HepG2 (cell line): ENCODE results near the gene THRB. TPM values are rescaled to one million over a fixed set of nuclear protein-coding genes. Genes with fewer than 3 reads are reported as not detected.

Source experiments
- ATAC-seq: fragments of 200-7000 bp; cut with Tn5 transposase; 3 replicates; pipeline ENCODE4 v1.9.1; 2020; ENCODE audit warnings: mild to moderate bottlenecking, moderate library complexity
- BruUV-seq: library from RNA; stranded (reverse); fragments of 400-500 nt; replicated peaks from 2 replicates; lab custom pipeline; 2021; lab: Mats Ljungman, UMichigan
- CTCF ChIA-PET: fragments of 300-600 bp; formaldehyde crosslinking; extraction: SDS; loops from one replicate; lab custom pipeline; 2021; ENCODE audit warnings: low total read pairs, inconsistent platforms, low intra/inter-chr PET ratio; lab: Yijun Ruan, JAX
- POLR2A ChIA-PET: fragments of 350-600 bp; sonication (Branson Sonifier 250); formaldehyde crosslinking; loops from one replicate; lab custom pipeline; 2020; ENCODE audit warnings: antibody characterized with exemption, inconsistent platforms; lab: Yijun Ruan, JAX
- DNase-seq: peaks from one replicate; pipeline ENCODE4 v3.0.0-alpha.2; 2015; ENCODE audit warnings: low spot score
- FAIRE-seq: peaks from 3 replicates; lab custom pipeline; 2011; peaks lifted over from hg19 to GRCh38; lab: Jason Lieb, UNC
- H2AFZ ChIP-seq: one replicate; pipeline ENCODE4 v1.6.1; 2011; ENCODE audit warnings: low read length, inconsistent platforms
- H3K27ac ChIP-seq: fragments of 300-600 bp; 3 replicates; pipeline ENCODE4 v1.8.0; 2011; ENCODE audit warnings: mixed run types, mild to moderate bottlenecking, mixed read lengths, low read length, inconsistent platforms; ENCODE audit not compliant: insufficient read depth; ENCODE audit errors: extremely low read length
- H3K27me3 ChIP-seq, 2 experiments: fragments of 200-600 bp in 1 of 2; 2 replicates in 1 of 2; 3 replicates in 1 of 2; pipeline versions ENCODE4 v1.6.0 to v1.8.0; 2011; ENCODE audit warnings: low read length in 2 of 2, mild to moderate bottlenecking in 2 of 2, moderate library complexity in 2 of 2, inconsistent platforms in 1 of 2; ENCODE audit not compliant: insufficient read depth in 2 of 2, control insufficient read depth in 1 of 2
- H3K36me3 ChIP-seq, 2 experiments: fragments of 200-600 bp in 1 of 2; replicated peaks in 1 of 2; 2 replicates in 1 of 2; 3 replicates in 1 of 2; pipeline versions ENCODE4 v1.5.1 to v1.8.0; 2011; ENCODE audit warnings: low read length in 2 of 2, inconsistent platforms in 1 of 2; ENCODE audit not compliant: insufficient read depth in 2 of 2, control insufficient read depth in 1 of 2
- H3K4me1 ChIP-seq: 2 replicates; pipeline ENCODE4 v1.5.1; 2012; ENCODE audit warnings: low read length, inconsistent platforms; ENCODE audit not compliant: insufficient read depth
- H3K4me2 ChIP-seq: 2 replicates; pipeline ENCODE4 v1.6.0; 2011; ENCODE audit warnings: low read depth, low read length, inconsistent platforms
- H3K4me3 ChIP-seq, 3 experiments: fragments of 200-600 bp in 1 of 3; sonication (generic), shearing (Covaris generic) in 1 of 3; replicated peaks in 1 of 3; 2 replicates each; pipeline ENCODE4 v1.5.1; 2011 to 2016; ENCODE audit warnings: low read length in 3 of 3, inconsistent platforms in 2 of 3, low read depth in 2 of 3, mild to moderate bottlenecking in 2 of 3, control low read depth in 1 of 3, mixed read lengths in 1 of 3; ENCODE audit not compliant: insufficient read depth in 1 of 3
- H3K79me2 ChIP-seq: one replicate; pipeline ENCODE4 v1.6.1; 2011; ENCODE audit warnings: low read length, inconsistent platforms; ENCODE audit not compliant: insufficient read depth
- H3K9ac ChIP-seq: 2 replicates; pipeline ENCODE4 v1.6.0; 2011; ENCODE audit warnings: mild to moderate bottlenecking, low read depth, low read length, inconsistent platforms; ENCODE audit not compliant: insufficient read depth
- H3K9me3 ChIP-seq: 2 replicates; pipeline ENCODE4 v1.5.1; 2012; ENCODE audit warnings: mild to moderate bottlenecking, low read length
- H4K20me1 ChIP-seq: 2 replicates; pipeline ENCODE4 v1.6.0; 2011; ENCODE audit warnings: inconsistent platforms, mild to moderate bottlenecking, low read length, moderate library complexity; ENCODE audit not compliant: insufficient read depth
- MAFF ChIP-seq: IDR thresholded peaks from 2 replicates; pipeline ENCODE4 v1.6.1; 2011; ENCODE audit warnings: low read depth, low read length, improper control_type of control experiment
- STAG1 ChIP-seq: sonication (generic); formaldehyde crosslinking; IDR thresholded peaks from 2 replicates; pipeline ENCODE4 v1.4.0; 2020; ENCODE audit warnings: missing genetic modification reagents
- ZNF629 ChIP-seq: sonication (generic); formaldehyde crosslinking; conservative IDR thresholded peaks from 2 replicates; pipeline ENCODE4 v1.5.0; 2020; ENCODE audit warnings: missing genetic modification reagents
- ZNF691 ChIP-seq: sonication (generic); formaldehyde crosslinking; IDR thresholded peaks from 2 replicates; pipeline ENCODE4 v1.4.0; 2020; ENCODE audit warnings: missing genetic modification reagents, low read depth, mild to moderate bottlenecking, borderline replicate concordance
- ZNF839 ChIP-seq: sonication (generic); formaldehyde crosslinking; IDR thresholded peaks from 2 replicates; pipeline ENCODE4 v1.4.0; 2020; ENCODE audit warnings: missing genetic modification reagents, mild to moderate bottlenecking, borderline replicate concordance
- WGBS: methylation state at CpG from one replicate; pipeline ENCODE4 v1.1.6; 2017; ENCODE audit warnings: low lambda C conversion rate; 5-methylcytosine and 5-hydroxymethylcytosine counted together
- in situ Hi-C: cut with HindIII; loops from 2 replicates; pipeline ENCODE4 v1.10.0; 2017; ENCODE audit warnings: low pct_unique_long_range_greater_than_20kb; ENCODE audit not compliant: extremely low pct_ligation_motif_present
- intact Hi-C: fragments of 100-400 bp; cut with micrococcal nuclease; formaldehyde crosslinking; loops from one replicate; pipeline ENCODE4 v1.10.0; 2022; ENCODE audit not compliant: unreplicated experiment
- polyA plus RNA-seq, 8 experiments: library from polyadenylated mRNA; depleted of rRNA in 3 of 8; stranded (reverse) in 7 of 8; unstranded in 1 of 8; fragments of >200 nt; fragmentation: Illumina TruSeq in 4 of 8; extraction: Trizol in 4 of 8; gene quantifications; 2 replicates each; pipeline versions ENCODE4 v1.2.1 to v1.2.3, GENCODE V29; 2011 to 2016; ENCODE audit warnings: low read depth in 4 of 8, missing spikeins in 1 of 8, mixed read lengths in 1 of 8; ENCODE audit not compliant: insufficient read depth in 1 of 8
- total RNA-seq, 5 experiments: library from RNA; depleted of rRNA; stranded (reverse); fragments of >200 nt; fragmentation: Illumina TruSeq; extraction: Trizol; gene quantifications; 2 replicates each; pipeline ENCODE4 v1.2.3, GENCODE V29; 2016; ENCODE audit warnings: low read depth in 1 of 5
- TF ChIP-seq, protein P1 (sequence below): sonication (generic); formaldehyde crosslinking; IDR thresholded peaks from 2 replicates; pipeline ENCODE4 v1.5.1; 2020; ENCODE audit warnings: missing genetic modification reagents, mild to moderate bottlenecking, borderline replicate concordance

THRB gene
- total and polyA plus RNA-seq, 2 of the 13 experiments (the other 11 are each of a cell fraction or from before 2014, with no cell fraction given) = 4.7 to 22.7 TPM

DNA sequence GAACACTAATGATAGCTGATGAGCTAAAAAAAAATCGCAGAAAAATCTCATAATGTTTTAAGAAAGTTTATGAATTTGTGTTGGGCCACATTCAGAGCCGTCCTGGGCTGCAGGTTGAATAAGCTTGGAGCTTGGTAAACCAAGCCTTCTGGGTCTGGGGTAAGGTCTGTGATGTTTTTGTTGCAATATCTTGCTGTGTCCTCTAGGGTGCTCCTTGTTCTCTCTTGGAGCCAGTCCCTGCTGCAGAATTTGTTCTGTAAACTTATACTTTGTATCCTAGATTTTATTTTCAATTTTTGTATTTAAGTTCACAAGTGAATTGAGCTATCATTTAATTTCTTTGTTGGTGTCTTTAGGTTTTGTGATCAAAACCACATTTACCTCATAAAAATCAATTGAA is 405.9 kb downstream of the THRB start (continued):
- peak; percentile 60 for TF ChIP-seq STAG1 (CRISPR knock-in tag)
- no peak for TF ChIP-seq ZNF691 (CRISPR knock-in tag)
- TF ChIP-seq ZNF839 (CRISPR knock-in tag) = no peak
- TF ChIP-seq, all 625 proteins: peak for 3

DNA sequence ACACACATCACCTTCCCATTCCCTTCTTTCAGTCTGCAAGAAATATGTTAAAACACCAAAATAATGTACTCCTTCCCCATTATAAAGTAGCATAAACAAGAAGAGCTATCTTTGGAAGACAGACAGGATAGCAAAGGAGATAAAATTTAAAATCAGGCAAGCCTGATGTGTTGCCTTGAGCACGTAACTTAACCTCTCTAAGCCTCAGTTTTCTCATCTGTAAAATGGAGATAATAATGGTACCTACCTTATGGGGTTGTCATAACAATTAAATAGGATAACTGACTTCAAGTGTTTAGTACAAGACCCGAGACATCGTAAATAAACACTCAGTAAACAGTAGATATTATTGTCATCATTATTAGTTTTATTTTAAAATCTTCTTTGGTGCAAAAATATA is 407.2 kb downstream of the THRB start:
- peaks cover 22% of the 10 kb centered on the region for H3K4me1 ChIP-seq
- no peaks in the 10 kb centered on the region for H3K9me3 ChIP-seq
- intact Hi-C loops (loop anchor here (5.0 kb wide), 2 partner anchors 100 to 150 kb away; no protein-coding TSS in a partner anchor), in situ Hi-C loops (no loop called here)
- ChIA-PET POLR2A (no interaction called here), CTCF (no interaction called here)
- H3K79me2 ChIP-seq = no peaks in the 10 kb centered on the region
- no peak for ATAC-seq
- 0 out of 2 replicates have a peak overlapping the region, but pooled peaks have one; percentile 22 for H3K9ac ChIP-seq
- H3K4me2 ChIP-seq = peak overlapping the region; percentile 60
- no peaks in the 10 kb centered on the region for H4K20me1 ChIP-seq
- peak; percentile 92 for TF ChIP-seq ZNF629 (CRISPR knock-in tag)
- TF ChIP-seq, protein P1, sequence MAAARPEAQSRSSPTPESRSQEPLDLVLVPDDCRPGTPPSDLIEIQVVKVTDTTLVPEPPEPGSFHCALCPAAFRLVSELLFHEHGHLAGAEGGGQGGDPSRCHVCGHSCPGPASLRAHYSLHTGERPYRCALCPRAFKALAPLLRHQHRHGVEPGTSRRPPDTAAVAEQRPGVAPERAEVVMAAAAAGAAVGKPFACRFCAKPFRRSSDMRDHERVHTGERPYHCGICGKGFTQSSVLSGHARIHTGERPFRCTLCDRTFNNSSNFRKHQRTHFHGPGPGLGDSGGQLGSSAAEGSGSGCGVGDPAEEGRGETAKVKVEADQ (CRISPR knock-in tag) = peak; percentile 52; the same call in 1 of the 2 replicates
- TF ChIP-seq MAFF = no peak
- H3K4me3 ChIP-seq = peak overlapping the region in 2 of 3 experiments; percentile 35 to 38; a peak in 2 of 6 replicates
- FAIRE-seq = no peak
- peak overlapping the region; percentile 86 for H2AFZ ChIP-seq
- no peak for DNase-seq
- no peak overlapping the region for H3K27ac ChIP-seq
- H3K27me3 ChIP-seq = no peaks in the 10 kb centered on the region; a peak in 1 of 5 replicates
- no TSS peak for BruUV-seq
- H3K36me3 ChIP-seq = no peaks in the 10 kb centered on the region
- WGBS = 82% methylated on average over 3 of the region's 3 CpGs
